Activated T-helper 17 cell treated with anti-CD3 and anti-CD28 coated beads, Interleukin-2, amount 50 U/mL, for 72 hours (primary cell): ENCODE data around the gene ZNF628. TPM values are rescaled to one million over a fixed set of nuclear protein-coding genes. Genes with fewer than 3 reads are reported as not detected.
"Not testable (repeated sequence)": the region's sequence is repeated elsewhere in the genome, so short reads cannot be mapped to it uniquely, and the experiment has no call there.

Source experiments
- ATAC-seq: fragments of 150-1000 bp; cut with Tn5 transposase; replicated peaks from 2 replicates; pipeline ENCODE4 v1.10.0; 2021; ENCODE audit warnings: mild to moderate bottlenecking, moderate library complexity
- H3K27ac Mint-ChIP-seq: one replicate; pipeline ENCODE4 v1.8.0; 2022; ENCODE audit warnings: mixed read lengths
- H3K27me3 Mint-ChIP-seq: one replicate; pipeline ENCODE4 v1.8.0; 2022; ENCODE audit warnings: mixed read lengths
- H3K36me3 Mint-ChIP-seq: one replicate; pipeline ENCODE4 v1.8.0; 2022; ENCODE audit warnings: low read depth, mild to moderate bottlenecking, mixed read lengths
- H3K4me1 Mint-ChIP-seq: one replicate; pipeline ENCODE4 v1.8.0; 2022; ENCODE audit warnings: mixed read lengths
- H3K4me3 Mint-ChIP-seq: one replicate; pipeline ENCODE4 v1.8.0; 2022; ENCODE audit warnings: mild to moderate bottlenecking, mixed read lengths
- H3K9me3 Mint-ChIP-seq: one replicate; pipeline ENCODE4 v1.8.0; 2022; ENCODE audit warnings: mixed read lengths
- total RNA-seq, 2 donors: library from RNA; stranded (reverse); gene quantifications; one replicate each; pipeline ENCODE4 v1.2.3, GENCODE V29; 2022

ZNF628 gene
- total RNA-seq, 2 donors from 2014 or later: 11.1 to 11.3 TPM

GRCh38 chr19:55443045-55443823 lies 33.2 kb upstream of the ZNF628 start, which contains the start of gene SHISA7:
TSS of gene SHISA7 (minus strand) at chr19:55443300. CDS start at chr19:55442863, 437 bp downstream.
- no peak within 1 kb of the TSS for H3K4me3 Mint-ChIP-seq
- peaks cover 53% of the 10 kb centered on the region for H3K27me3 Mint-ChIP-seq
- H3K27ac Mint-ChIP-seq: no peak within 1 kb of the TSS
- H3K9me3 Mint-ChIP-seq: no peaks in the 10 kb centered on the region
- peaks cover 11% of the 10 kb centered on the region for H3K36me3 Mint-ChIP-seq
- H3K4me1 Mint-ChIP-seq: peaks cover 10% of the 10 kb centered on the region
- ATAC-seq: no peak

- no peak for ATAC-seq
- Mint-ChIP-seq H3K9me3 (no peaks in the 10 kb centered on the region), H3K27ac (no peak overlapping the region), H3K4me3 (no peak overlapping the region), H3K27me3 (peaks cover 50% of the 10 kb centered on the region), H3K4me1 (peaks cover 10% of the 10 kb centered on the region), H3K36me3 (peaks cover 11% of the 10 kb centered on the region)
Observed at GRCh38 chr19:55443824-55444480, 32.5 kb upstream of the ZNF628 start.

- ATAC-seq: no peak
- Mint-ChIP-seq H3K27me3 (peaks cover 43% of the 10 kb centered on the region), H3K4me1 (peaks cover 10% of the 10 kb centered on the region), H3K9me3 (no peaks in the 10 kb centered on the region), H3K36me3 (peaks cover 11% of the 10 kb centered on the region), H3K4me3 (no peak overlapping the region), H3K27ac (no peak overlapping the region)
Observed at GRCh38 chr19:55444646-55445045, 31.8 kb upstream of the ZNF628 start.

- Mint-ChIP-seq H3K36me3 (peaks cover 7% of the 10 kb centered on the region), H3K27me3 (peaks cover 42% of the 10 kb centered on the region), H3K9me3 (no peaks in the 10 kb centered on the region), H3K4me3 (no peak overlapping the region), H3K27ac (no peak overlapping the region), H3K4me1 (peaks cover 6% of the 10 kb centered on the region)
- no peak for ATAC-seq
Observed at GRCh38 chr19:55446060-55446459, 30.4 kb upstream of the ZNF628 start.

- H3K27ac Mint-ChIP-seq: no peak overlapping the region
- peak; percentile 47 for ATAC-seq
- H3K4me3 Mint-ChIP-seq: no peak overlapping the region
- no peaks in the 10 kb centered on the region for H3K4me1 Mint-ChIP-seq
- no peaks in the 10 kb centered on the region for H3K9me3 Mint-ChIP-seq
- H3K36me3 Mint-ChIP-seq: no peaks in the 10 kb centered on the region
- peaks cover 42% of the 10 kb centered on the region for H3K27me3 Mint-ChIP-seq
Observed at GRCh38 chr19:55447421-55448174, 28.8 kb upstream of the ZNF628 start.

DNA sequence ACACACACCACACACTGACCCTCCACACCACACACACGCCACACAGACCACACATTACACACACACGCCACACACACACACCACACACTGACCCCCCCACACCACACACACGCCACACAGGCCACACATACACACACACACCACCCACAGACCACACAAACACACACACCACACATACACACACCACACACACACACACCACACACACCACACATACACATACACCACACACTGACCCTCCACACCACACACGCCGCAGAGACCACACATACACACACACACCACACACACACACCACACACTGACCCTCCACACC lies 28.3 kb upstream of the ZNF628 start:
- peaks cover 38% of the 10 kb centered on the region for H3K27me3 Mint-ChIP-seq
- not testable (repeated sequence) for H3K27ac Mint-ChIP-seq, H3K4me1 Mint-ChIP-seq, H3K36me3 Mint-ChIP-seq, H3K4me3 Mint-ChIP-seq, H3K9me3 Mint-ChIP-seq, ATAC-seq

DNA sequence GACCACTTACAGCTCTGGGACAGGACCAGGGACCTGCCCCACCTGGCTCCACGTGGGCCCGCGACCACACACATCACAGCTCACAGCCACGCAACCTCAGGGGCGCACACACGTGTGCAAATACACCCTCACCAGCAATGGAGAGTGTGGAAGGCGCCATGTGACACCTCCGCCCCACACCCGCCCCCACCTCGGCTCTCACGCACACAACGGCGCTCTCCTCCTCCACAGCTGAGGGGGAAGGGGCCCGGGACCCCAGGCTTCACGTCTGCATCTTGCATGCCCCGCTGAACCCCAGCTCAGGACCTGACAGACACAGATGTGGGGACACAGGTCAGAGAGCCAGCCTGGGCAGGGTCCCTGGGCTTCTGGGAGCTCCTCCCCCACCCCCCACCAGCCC lies 26.9 kb upstream of the ZNF628 start:
- no peak for ATAC-seq
- no peaks in the 10 kb centered on the region for H3K9me3 Mint-ChIP-seq
- H3K4me3 Mint-ChIP-seq: no peak overlapping the region
- H3K36me3 Mint-ChIP-seq: no peaks in the 10 kb centered on the region
- H3K27me3 Mint-ChIP-seq: peaks cover 29% of the 10 kb centered on the region
- H3K27ac Mint-ChIP-seq: no peak overlapping the region
- H3K4me1 Mint-ChIP-seq: no peaks in the 10 kb centered on the region

GRCh38 chr19:55451163-55451964 lies 25.1 kb upstream of the ZNF628 start:
- Mint-ChIP-seq H3K9me3 (no peaks in the 10 kb centered on the region), H3K27ac (no peak overlapping the region), H3K4me3 (peak overlapping the region; percentile 51)

DNA sequence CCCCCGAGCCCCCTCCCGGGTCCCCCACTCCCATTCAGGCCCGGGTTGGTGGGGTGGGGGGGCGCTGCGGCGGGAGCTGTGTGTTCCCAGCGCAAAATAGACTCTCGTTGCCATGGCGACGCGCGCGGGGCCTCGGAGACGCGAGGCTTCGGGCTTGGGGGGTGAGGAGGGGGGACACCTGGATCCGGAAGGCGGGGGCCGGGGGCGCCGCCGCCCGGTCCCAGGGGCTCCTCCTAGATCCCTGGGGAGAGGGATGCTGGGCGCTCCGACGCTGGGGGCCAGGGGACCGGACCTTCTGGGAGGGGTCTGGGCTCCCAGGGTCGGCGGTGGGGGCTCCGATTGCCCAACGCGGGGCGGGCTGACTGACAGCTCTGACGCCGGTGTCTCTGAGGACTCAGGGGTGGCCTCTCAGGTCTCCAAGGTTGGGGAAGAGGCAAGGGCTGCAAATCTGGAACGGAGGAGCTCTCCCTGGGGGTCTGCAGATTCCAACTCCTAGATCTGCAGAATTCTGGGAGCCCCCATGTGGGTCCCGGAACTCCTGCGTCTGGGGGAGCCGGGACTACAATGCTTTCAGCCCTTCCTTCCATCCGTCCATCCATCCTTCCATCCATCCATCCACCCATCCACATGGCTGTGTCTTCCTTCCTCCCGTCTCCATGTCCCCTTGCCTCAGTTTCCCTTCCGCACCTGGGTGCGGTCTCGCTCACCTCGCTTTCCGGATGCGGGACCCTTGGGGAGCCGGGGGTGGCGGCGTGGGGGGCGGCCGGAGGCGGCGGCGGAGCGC lies 24.3 kb upstream of the ZNF628 start:
- Mint-ChIP-seq H3K27ac (no peak overlapping the region), H3K27me3 (peaks cover 18% of the 10 kb centered on the region), H3K36me3 (no peaks in the 10 kb centered on the region), H3K4me3 (peak overlapping the region; percentile 51), H3K4me1 (no peaks in the 10 kb centered on the region), H3K9me3 (no peaks in the 10 kb centered on the region)
- ATAC-seq: no peak

More at GRCh38 chr19:55451163-55451964, 25.1 kb upstream of the ZNF628 start:
- peaks cover 18% of the 10 kb centered on the region for H3K27me3 Mint-ChIP-seq
- H3K36me3 Mint-ChIP-seq: no peaks in the 10 kb centered on the region
- H3K4me1 Mint-ChIP-seq: no peaks in the 10 kb centered on the region
- ATAC-seq: no peak

GRCh38 chr19:55452749-55453346 lies 23.6 kb upstream of the ZNF628 start:
- peaks cover 18% of the 10 kb centered on the region for H3K27me3 Mint-ChIP-seq
- H3K4me3 Mint-ChIP-seq: peak overlapping the region; percentile 39
- peak; percentile 65 for ATAC-seq
- no peak overlapping the region for H3K27ac Mint-ChIP-seq
- H3K9me3 Mint-ChIP-seq: no peaks in the 10 kb centered on the region
- H3K4me1 Mint-ChIP-seq: no peaks in the 10 kb centered on the region
- H3K36me3 Mint-ChIP-seq: no peaks in the 10 kb centered on the region

DNA sequence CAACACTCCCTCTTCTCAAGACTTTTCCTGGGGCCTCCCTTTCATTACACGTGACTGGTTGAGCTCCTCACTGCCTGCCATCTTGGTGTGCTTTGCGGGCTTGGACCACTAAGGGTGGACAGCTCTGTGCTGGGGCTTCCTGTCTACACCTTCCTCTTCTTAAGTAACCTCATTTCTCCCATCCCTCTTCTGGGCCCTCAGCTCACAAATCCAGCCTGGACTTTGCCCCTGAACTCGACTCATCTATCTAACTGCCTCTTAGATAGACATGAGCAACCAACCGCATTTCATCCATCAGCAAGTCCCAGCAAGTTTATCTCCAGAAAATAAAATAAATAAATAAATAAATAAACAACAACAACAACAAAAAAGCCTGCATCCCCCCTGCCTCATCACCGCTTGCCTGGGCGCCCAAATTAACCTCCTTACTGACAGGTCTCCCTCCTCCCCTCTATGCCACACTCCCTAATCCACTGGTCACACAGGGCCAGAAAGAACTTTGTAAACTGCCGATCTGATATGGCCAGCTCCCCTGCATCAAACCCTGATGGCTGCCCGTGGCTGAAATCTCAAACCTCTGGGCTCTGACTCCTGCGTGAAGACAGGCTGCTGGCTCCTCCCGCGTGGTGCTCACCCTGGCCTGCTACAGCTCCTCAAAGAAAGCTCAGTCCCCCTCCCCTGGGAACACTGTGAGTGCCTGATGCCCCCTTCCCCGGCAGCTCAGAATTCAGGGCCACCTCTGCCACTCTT lies 22.7 kb upstream of the ZNF628 start:
- Mint-ChIP-seq H3K27ac (no peak overlapping the region), H3K9me3 (no peaks in the 10 kb centered on the region), H3K27me3 (peaks cover 18% of the 10 kb centered on the region), H3K4me1 (no peaks in the 10 kb centered on the region), H3K4me3 (peak overlapping the region; percentile 39), H3K36me3 (no peaks in the 10 kb centered on the region)
- ATAC-seq: no peak

GRCh38 chr19:55454787-55455243 lies 21.6 kb upstream of the ZNF628 start:
- H3K27ac Mint-ChIP-seq: no peak overlapping the region
- ATAC-seq: no peak
- no peaks in the 10 kb centered on the region for H3K9me3 Mint-ChIP-seq
- no peaks in the 10 kb centered on the region for H3K36me3 Mint-ChIP-seq
- no peak overlapping the region for H3K4me3 Mint-ChIP-seq
- H3K27me3 Mint-ChIP-seq: peaks cover 18% of the 10 kb centered on the region
- no peaks in the 10 kb centered on the region for H3K4me1 Mint-ChIP-seq
